Upper lobe of right lung (tissue), 1 donor: ENCODE results near the gene OLA1. TPM values are rescaled to one million over a fixed set of nuclear protein-coding genes. Genes with fewer than 3 reads are reported as not detected.
"Not testable (repeated sequence)": the region's sequence is repeated elsewhere in the genome, so short reads cannot be mapped to it uniquely, and the experiment has no call there.

ENCODE experiments used
- ATAC-seq: fragments of 200-7000 bp; cut with Tn5 transposase; one replicate; pipeline ENCODE4 v1.9.1; 2020; ENCODE audit warnings: mild to moderate bottlenecking, moderate library complexity
- DNase-seq: peaks from one replicate; pipeline ENCODE4 v3.0.0-alpha.2; 2020
- H3K27ac ChIP-seq: fragments of 200-600 bp; one replicate; pipeline ENCODE4 v1.8.0; 2022
- H3K27me3 ChIP-seq: fragments of 200-600 bp; one replicate; pipeline ENCODE4 v1.8.0; 2022; ENCODE audit warnings: mild to moderate bottlenecking
- H3K36me3 ChIP-seq: fragments of 200-600 bp; one replicate; pipeline ENCODE4 v1.8.0; 2022
- H3K4me1 ChIP-seq: fragments of 200-600 bp; one replicate; pipeline ENCODE4 v1.8.0; 2022
- H3K4me3 ChIP-seq: fragments of 200-600 bp; one replicate; pipeline ENCODE4 v1.8.0; 2022; ENCODE audit warnings: mild to moderate bottlenecking
- H3K9me3 ChIP-seq: fragments of 200-600 bp; one replicate; pipeline ENCODE4 v1.8.0; 2022
- intact Hi-C: fragments of 100-400 bp; cut with DNase I; formaldehyde crosslinking; loops from one replicate; pipeline ENCODE4 v1.11.0; 2022
- total RNA-seq: library from RNA; stranded (reverse); fragmentation: NEBNext Ultra II Directional; extraction: Animal tissue kit (Norgen Biotek cat#: 25700); gene quantifications from one replicate; pipeline ENCODE4 v1.2.1, GENCODE V29; 2021
- TF ChIP-seq, protein P1 (sequence below): fragments of 200-600 bp; IDR thresholded peaks from one replicate; pipeline ENCODE4 v1.8.0; 2022; ENCODE audit warnings: antibody characterized with exemption
- donor health status: DM: no; HTN: yes; CAD: no; lungs with severe emphysema.

Gene OLA1
- total RNA-seq, 1 donor from 2014 or later = 50.2 TPM

DNA sequence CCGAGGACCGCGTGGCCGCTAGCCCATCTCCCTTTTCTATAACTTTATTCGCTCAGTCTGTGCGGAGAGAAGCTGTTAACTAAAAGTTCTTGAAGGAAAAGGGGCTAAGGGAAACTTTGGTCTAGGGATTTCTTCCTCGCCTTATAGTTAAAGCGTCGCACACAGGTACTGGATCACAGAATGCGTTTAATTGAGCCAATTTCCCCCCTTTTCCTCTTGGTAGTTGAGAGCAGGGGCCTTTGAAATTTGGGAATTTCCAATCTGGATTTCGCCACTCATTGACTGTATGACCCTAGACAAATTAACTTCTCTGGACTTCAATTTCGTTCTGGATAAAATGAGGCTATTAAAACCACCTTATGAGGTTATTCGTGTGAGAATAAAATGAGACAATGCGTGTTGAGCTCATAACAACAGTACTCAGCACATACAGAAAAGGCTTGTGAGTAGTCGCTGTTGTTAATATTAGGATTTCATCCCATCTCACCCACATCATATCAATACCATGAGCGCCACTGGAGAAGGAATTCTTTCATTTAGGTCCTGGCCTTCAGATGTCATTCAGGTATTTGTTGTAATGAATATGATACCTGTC is 763 bp upstream of the OLA1 start:
- Histone ChIP-seq H3K4me3 (peak overlapping the region; percentile 65), H3K36me3 (peaks cover 10% of the 10 kb centered on the region), H3K9me3 (no peaks in the 10 kb centered on the region), H3K27me3 (no peaks in the 10 kb centered on the region), H3K27ac (peak overlapping the region; percentile 88), H3K4me1 (peaks cover 11% of the 10 kb centered on the region)
- ATAC-seq (no peak), DNase-seq (no peak)
- intact Hi-C loops = no loop called here
- TF ChIP-seq, protein P1, sequence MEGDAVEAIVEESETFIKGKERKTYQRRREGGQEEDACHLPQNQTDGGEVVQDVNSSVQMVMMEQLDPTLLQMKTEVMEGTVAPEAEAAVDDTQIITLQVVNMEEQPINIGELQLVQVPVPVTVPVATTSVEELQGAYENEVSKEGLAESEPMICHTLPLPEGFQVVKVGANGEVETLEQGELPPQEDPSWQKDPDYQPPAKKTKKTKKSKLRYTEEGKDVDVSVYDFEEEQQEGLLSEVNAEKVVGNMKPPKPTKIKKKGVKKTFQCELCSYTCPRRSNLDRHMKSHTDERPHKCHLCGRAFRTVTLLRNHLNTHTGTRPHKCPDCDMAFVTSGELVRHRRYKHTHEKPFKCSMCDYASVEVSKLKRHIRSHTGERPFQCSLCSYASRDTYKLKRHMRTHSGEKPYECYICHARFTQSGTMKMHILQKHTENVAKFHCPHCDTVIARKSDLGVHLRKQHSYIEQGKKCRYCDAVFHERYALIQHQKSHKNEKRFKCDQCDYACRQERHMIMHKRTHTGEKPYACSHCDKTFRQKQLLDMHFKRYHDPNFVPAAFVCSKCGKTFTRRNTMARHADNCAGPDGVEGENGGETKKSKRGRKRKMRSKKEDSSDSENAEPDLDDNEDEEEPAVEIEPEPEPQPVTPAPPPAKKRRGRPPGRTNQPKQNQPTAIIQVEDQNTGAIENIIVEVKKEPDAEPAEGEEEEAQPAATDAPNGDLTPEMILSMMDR = no peak

DNA sequence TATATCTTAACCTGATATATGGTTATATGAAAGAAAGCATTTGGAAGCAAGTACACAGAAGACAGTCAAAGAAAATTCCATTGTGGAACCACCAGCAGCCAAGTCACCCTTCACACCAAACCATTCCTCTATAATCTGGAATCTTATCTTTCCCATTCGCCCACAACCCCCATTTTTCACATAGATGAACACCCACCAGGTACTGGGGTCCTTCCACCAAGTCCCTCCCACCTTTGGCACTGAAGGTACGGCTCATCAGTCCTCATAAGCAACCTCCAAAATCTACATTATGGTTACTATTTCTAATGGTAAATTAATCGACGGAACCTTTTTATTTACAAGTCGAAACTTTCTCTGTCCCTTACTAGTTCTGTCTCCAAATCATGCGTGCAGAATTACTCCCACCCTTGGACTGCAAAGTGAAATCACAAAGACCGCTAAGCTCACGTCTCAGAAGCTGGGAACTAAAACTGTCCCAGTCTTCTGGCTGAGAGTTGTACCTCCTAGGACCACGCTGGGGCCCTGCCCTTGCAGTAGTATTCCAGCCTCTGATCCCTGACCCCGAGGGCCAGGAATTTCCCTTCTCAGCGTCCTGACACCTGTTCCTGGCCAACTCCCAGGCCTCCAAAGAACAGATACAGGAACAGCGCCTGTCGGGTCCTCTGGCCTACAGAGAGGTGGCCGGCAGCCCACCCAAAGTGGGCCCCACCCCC is 702 bp downstream of the OLA1 start:
- ATAC-seq (no peak), DNase-seq (no peak)
- Histone ChIP-seq H3K27me3 (no peaks in the 10 kb centered on the region), H3K27ac (peak overlapping the region; percentile 88), H3K36me3 (peaks cover 10% of the 10 kb centered on the region), H3K4me3 (peak overlapping the region; percentile 65), H3K4me1 (peaks cover 11% of the 10 kb centered on the region), H3K9me3 (no peaks in the 10 kb centered on the region)
- TF ChIP-seq, protein P1 = no peak
- intact Hi-C loops = no loop called here

DNA sequence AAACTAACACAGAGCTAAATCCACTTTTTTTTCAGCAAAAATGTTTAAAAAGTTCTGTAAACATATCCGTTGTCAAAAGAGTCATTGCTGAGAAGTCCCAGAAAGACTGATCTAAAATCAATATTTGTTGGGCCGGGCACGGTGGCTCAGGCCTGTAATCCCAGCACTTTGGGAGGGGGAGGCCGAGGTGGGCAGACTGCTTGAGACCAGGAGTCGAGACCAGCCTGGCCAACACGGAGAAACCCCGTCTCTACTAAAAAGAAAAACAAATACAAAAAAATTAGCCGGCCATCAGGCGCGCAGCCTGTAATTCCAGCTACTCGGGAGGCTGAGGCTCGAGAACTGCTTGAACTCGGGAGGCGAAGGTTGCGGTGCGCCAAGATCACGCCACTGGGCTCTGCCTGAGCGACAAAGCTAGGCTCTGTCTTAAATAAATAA is 1.4 kb downstream of the OLA1 start:
- no peaks in the 10 kb centered on the region for H3K27me3 ChIP-seq
- peaks cover 11% of the 10 kb centered on the region for H3K4me1 ChIP-seq
- intact Hi-C loops = no loop called here
- DNase-seq = no peak
- H3K9me3 ChIP-seq = no peaks in the 10 kb centered on the region
- ATAC-seq = no peak
- H3K36me3 ChIP-seq = peaks cover 10% of the 10 kb centered on the region
- H3K4me3 ChIP-seq = no peak overlapping the region
- H3K27ac ChIP-seq = no peak overlapping the region
- TF ChIP-seq, protein P1 = no peak

DNA sequence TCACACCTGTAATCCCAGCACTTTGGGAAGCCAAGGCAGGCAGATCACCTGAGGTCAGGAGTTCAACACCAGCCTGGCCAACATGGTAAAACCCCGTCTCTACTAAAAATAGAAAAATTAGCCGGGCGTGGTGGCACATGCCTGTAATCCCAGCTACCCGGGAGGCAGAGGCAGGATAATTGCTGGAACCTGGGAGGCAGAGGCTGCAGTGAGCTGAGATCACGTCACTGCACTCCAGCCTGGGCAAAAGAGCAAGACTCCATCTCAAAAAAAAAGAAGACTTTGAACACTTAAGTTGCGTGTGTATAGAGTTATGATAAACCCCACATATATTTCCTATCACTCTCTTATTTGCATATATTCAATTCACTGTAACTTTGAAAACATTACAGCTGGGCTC is 2.7 kb downstream of the OLA1 start:
- H3K4me1 ChIP-seq = peaks cover 11% of the 10 kb centered on the region
- H3K36me3 ChIP-seq, H3K27me3 ChIP-seq, DNase-seq, H3K9me3 ChIP-seq, ATAC-seq, intact Hi-C loops, H3K4me3 ChIP-seq, H3K27ac ChIP-seq: not testable (repeated sequence)

DNA sequence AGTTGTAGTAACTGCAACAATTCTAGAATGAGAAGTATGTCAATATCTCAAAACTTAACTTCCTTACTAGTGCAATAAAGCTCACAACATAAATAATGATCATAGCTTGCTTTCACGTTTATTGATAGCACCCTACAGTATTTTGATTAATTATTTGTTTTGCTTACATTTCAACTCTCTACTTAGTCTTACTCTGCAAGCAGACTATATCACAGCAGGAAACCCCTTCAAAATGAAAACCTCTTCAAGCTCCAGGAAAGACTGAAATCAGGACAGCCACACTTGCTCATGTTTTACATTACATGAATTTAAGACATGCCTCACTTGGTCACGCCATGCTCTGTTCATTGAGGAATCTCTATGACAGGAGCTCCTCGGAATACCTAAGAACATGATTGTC is 3.3 kb downstream of the OLA1 start:
- no peaks in the 10 kb centered on the region for H3K9me3 ChIP-seq
- H3K27me3 ChIP-seq = no peaks in the 10 kb centered on the region
- DNase-seq (no peak), ATAC-seq (no peak)
- H3K4me3 ChIP-seq = no peak overlapping the region
- TF ChIP-seq, protein P1 = no peak
- H3K27ac ChIP-seq = no peak overlapping the region
- H3K36me3 ChIP-seq = peaks cover 10% of the 10 kb centered on the region
- peaks cover 11% of the 10 kb centered on the region for H3K4me1 ChIP-seq
- intact Hi-C loops = no loop called here

DNA sequence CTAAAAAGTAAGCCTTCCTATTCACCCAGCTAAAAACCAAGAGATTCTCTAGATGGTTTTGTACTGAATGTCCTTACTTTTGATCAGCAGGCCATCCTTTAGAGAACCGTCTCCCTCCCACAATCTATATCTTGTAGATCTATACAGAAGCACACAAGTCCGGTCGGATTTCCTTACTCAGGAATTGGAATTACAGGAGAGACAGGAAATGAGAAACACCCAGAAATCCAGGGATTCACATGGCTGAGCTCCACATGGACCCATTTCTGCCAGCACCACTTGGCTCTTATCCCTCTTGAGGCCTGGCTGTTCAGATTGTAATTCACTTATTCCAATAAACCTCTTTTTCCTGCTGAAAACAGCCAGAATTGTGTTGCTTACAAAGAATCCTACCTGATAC is 4.5 kb downstream of the OLA1 start:
- intact Hi-C loops = no loop called here
- TF ChIP-seq, protein P1 = no peak
- ATAC-seq = no peak
- Histone ChIP-seq H3K4me3 (no peak overlapping the region), H3K9me3 (no peaks in the 10 kb centered on the region), H3K4me1 (peaks cover 6% of the 10 kb centered on the region), H3K36me3 (peaks cover 10% of the 10 kb centered on the region), H3K27me3 (no peaks in the 10 kb centered on the region), H3K27ac (no peak overlapping the region)
- no peak for DNase-seq
